Measurements from ENCODE around the gene TMEM255B. TPM values are rescaled to one million over a fixed set of nuclear protein-coding genes. Genes with fewer than 3 reads are reported as not detected.

The TMEM255B gene
- total RNA-seq, 2 donors from 2014 or later: 0.96 to 4.6 TPM

GRCh38 chr13:113741191-113741668 is 17.8 kb upstream of the TMEM255B start:
- H3K27ac ChIP-seq: no peak overlapping the region
- H3K36me3 ChIP-seq: no peaks in the 10 kb centered on the region
- 51% methylated on average over 15 of the region's 15 CpGs for WGBS
- no peaks in the 10 kb centered on the region for H3K27me3 ChIP-seq (replicated peaks; ENCODE audit: insufficient read depth)
- H3K4me3 ChIP-seq: no peak overlapping the region
- no peaks in the 10 kb centered on the region for H3K9me3 ChIP-seq
- H3K4me1 ChIP-seq (replicated peaks): no peaks in the 10 kb centered on the region
- no peak for DNase-seq (ENCODE audit: low spot score)
- TF ChIP-seq, protein P1, sequence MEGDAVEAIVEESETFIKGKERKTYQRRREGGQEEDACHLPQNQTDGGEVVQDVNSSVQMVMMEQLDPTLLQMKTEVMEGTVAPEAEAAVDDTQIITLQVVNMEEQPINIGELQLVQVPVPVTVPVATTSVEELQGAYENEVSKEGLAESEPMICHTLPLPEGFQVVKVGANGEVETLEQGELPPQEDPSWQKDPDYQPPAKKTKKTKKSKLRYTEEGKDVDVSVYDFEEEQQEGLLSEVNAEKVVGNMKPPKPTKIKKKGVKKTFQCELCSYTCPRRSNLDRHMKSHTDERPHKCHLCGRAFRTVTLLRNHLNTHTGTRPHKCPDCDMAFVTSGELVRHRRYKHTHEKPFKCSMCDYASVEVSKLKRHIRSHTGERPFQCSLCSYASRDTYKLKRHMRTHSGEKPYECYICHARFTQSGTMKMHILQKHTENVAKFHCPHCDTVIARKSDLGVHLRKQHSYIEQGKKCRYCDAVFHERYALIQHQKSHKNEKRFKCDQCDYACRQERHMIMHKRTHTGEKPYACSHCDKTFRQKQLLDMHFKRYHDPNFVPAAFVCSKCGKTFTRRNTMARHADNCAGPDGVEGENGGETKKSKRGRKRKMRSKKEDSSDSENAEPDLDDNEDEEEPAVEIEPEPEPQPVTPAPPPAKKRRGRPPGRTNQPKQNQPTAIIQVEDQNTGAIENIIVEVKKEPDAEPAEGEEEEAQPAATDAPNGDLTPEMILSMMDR (IDR thresholded peaks at IDR 0.05): no peak
- TF ChIP-seq POLR2A (IDR thresholded peaks at IDR 0.05) (no peak), POLR2AphosphoS5 (IDR thresholded peaks at IDR 0.05) (no peak)
- intact Hi-C loops (cut with DNase I): no loop called here

DNA sequence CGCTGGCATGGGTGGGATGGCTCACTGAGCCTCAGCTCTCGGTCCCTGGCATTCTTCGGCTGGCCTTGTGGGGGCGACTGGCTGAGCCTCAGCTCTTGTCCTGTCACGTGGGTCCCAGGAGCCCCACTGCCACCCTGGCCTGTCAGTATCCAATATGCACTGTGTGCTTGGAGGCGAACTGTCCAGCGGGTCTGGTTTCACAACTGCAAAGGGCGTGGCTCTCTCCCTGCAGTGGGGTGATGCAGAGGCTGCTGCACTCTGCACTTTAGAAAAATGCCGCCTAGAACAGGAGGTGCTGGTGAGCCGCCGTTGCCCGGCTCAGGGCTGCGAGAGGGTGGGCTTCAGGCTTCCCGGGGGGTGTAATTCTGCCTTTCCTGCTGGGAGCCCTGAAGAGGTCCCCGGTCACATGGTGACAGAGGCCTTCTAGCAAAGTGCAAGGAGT is 17.0 kb upstream of the TMEM255B start:
- TF ChIP-seq POLR2A (IDR thresholded peaks at IDR 0.05) (no peak), POLR2AphosphoS5 (IDR thresholded peaks at IDR 0.05) (no peak)
- TF ChIP-seq, protein P1 (IDR thresholded peaks at IDR 0.05): no peak
- WGBS: 17% methylated on average over 15 of the region's 15 CpGs
- H3K27ac ChIP-seq: no peak overlapping the region
- no peaks in the 10 kb centered on the region for H3K9me3 ChIP-seq
- H3K36me3 ChIP-seq: no peaks in the 10 kb centered on the region
- H3K4me3 ChIP-seq: no peak overlapping the region
- no peaks in the 10 kb centered on the region for H3K4me1 ChIP-seq (replicated peaks)
- H3K27me3 ChIP-seq (replicated peaks; ENCODE audit: insufficient read depth): no peaks in the 10 kb centered on the region
- DNase-seq (ENCODE audit: low spot score): no peak
- intact Hi-C loops (cut with DNase I): no loop called here

GRCh38 chr13:113742445-113743120 is 16.4 kb upstream of the TMEM255B start:
- no peak for TF ChIP-seq POLR2AphosphoS5 (IDR thresholded peaks at IDR 0.05)
- TF ChIP-seq, protein P1 (IDR thresholded peaks at IDR 0.05): no peak
- TF ChIP-seq POLR2A (IDR thresholded peaks at IDR 0.05): no peak
- intact Hi-C loops (cut with DNase I): no loop called here
- no peaks in the 10 kb centered on the region for H3K36me3 ChIP-seq
- no peaks in the 10 kb centered on the region for H3K4me1 ChIP-seq (replicated peaks)
- no peak for DNase-seq (ENCODE audit: low spot score)
- no peaks in the 10 kb centered on the region for H3K27me3 ChIP-seq (replicated peaks; ENCODE audit: insufficient read depth)
- H3K4me3 ChIP-seq: no peak overlapping the region
- WGBS: 62% methylated on average over 21 of the region's 21 CpGs
- no peak overlapping the region for H3K27ac ChIP-seq
- H3K9me3 ChIP-seq: no peaks in the 10 kb centered on the region

GRCh38 chr13:113743366-113744195 is 15.4 kb upstream of the TMEM255B start:
- H3K27ac ChIP-seq: no peak overlapping the region
- H3K27me3 ChIP-seq (replicated peaks; ENCODE audit: insufficient read depth): no peaks in the 10 kb centered on the region
- intact Hi-C loops (cut with DNase I): no loop called here
- no peak overlapping the region for H3K4me3 ChIP-seq
- 92% methylated on average over 24 of the region's 24 CpGs for WGBS
- TF ChIP-seq POLR2A (IDR thresholded peaks at IDR 0.05): no peak
- TF ChIP-seq POLR2AphosphoS5 (IDR thresholded peaks at IDR 0.05): no peak
- TF ChIP-seq, protein P1 (IDR thresholded peaks at IDR 0.05): no peak
- no peaks in the 10 kb centered on the region for H3K4me1 ChIP-seq (replicated peaks)
- H3K36me3 ChIP-seq: no peaks in the 10 kb centered on the region
- DNase-seq (ENCODE audit: low spot score): no peak
- H3K9me3 ChIP-seq: no peaks in the 10 kb centered on the region

All from prostate gland (tissue), 2 donors.